ENCODE data around the gene MED13L.

DNA sequence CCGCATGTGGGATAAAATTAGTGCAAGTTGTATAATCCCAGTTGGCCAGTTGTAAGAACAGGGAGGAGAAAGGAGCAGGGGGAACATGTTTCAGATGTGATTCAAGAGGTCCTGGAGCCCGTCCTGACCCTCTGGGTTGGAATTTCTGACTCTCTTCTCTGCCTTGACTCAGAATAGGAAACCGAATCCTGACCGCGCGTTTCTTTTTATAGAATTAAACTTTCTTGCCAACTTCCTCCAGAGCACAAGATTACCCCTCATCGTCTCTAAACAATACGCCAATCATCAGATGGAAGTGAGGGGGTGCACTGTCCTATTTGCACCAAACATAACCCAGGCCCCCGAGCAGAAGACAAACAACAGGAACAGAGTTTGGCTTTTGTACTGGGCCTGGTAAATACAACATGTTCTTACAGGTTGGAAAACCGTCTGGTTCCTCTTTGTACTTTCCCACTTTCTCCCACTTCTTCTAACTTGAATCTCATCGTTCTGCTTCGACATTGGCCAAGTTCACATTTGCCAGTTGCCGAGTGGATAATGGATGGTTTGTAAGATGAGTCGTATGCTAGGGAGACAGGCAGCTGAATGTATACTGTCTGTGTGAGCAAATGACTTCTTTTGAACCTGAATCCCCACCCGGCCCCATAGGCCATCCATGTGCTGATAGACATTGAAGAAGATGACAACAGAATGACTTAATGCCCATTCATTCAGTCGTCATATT lies 42.6 kb upstream of the MED13L start:
- TF ChIP-seq CTCF (IDR thresholded peaks at IDR 0.05) (no peak), POLR2A (IDR thresholded peaks at IDR 0.05) (no peak)

Data from testis (tissue), 2 donors.